ENCODE measurements around the gene IL13.
"Not testable (repeated sequence)": the region's sequence is repeated elsewhere in the genome, so short reads cannot be mapped to it uniquely, and the experiment has no call there.

Gene IL13

GRCh38 chr5:132691755-132692631 lies 34.0 kb downstream of the IL13 start:
- DNase-seq: not testable (repeated sequence)

GRCh38 chr5:132692632-132692967 lies 34.6 kb downstream of the IL13 start:
- no peak for DNase-seq

- no peak for DNase-seq
These were observed 38.0 kb downstream of the IL13 start for GRCh38 chr5:132695956-132696355.

GRCh38 chr5:132704875-132705274 lies 46.9 kb downstream of the IL13 start:
- DNase-seq: no peak

GRCh38 chr5:132708645-132709044 lies 50.7 kb downstream of the IL13 start:
- DNase-seq: no peak

All from activated CD8-positive, alpha-beta memory T cell treated with anti-CD3 and anti-CD28 coated beads for 24 hours (primary cell).